ENCODE results near the gene GPBP1L1. TPM values are rescaled to one million over a fixed set of nuclear protein-coding genes. Genes with fewer than 3 reads are reported as not detected.

Gene GPBP1L1
- total and polyA plus RNA-seq, 9 of the 15 experiments (the other 6 are each of a cell fraction or from before 2014, with no cell fraction given) = 86.0 to 216 (median 138) TPM

DNA sequence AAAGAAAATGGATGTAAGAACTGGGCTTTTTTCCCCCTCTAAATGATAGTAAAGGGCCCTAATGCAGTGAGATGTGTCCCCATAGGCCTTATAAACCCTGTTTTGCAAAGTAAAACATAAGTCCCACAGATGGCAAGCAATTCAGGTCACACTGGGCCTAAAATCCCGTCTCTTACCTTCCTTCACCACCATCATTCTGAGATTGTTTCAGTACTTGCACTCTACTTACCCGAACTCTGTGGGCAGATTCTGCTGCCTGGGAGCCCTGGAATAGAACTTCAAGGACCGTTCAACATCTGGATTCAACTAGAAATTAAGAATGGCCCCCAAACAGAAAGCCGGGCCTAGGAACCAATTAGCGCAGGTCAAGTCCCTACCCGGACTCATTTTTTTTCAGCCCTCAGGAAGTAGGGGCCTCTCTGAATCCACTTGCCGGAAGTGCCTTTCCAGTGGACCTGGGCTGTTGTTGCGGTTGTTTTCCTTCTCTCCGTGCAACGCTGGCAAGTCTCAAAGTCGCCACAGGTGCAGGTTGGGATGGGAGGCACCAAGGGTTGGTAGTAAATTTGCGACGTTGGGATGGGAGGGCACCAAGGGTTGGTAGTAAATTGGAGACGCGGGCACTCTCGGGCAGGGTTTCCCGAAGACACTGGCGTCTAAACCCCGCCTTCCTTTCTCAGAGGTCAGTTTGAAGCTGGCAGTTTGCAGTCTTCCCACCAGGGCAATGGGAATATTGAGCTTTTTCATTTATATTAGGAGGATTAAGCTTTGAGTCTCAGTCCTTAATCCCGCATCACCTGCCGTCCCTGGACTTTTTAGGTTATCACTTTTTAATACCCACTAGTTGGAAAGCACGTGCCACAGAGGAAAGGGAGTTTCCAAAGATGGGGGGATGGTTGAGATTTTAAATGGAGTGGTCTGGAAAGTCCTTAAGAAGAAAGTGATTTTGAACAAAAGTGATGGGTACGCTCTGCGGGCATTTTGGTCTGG lies 1.7 kb upstream of the GPBP1L1 start, which contains the start of gene TMEM69 (continued):
- no peak for TF ChIP-seq ZFPM2 (CRISPR knock-in tag; IDR thresholded peaks at IDR 0.05)
- peak; percentile 63 for TF ChIP-seq HNRNPLL (IDR thresholded peaks at IDR 0.05; ENCODE audit: low read depth, low read length, poor library complexity, severe bottlenecking)
- TF ChIP-seq ELF2 (CRISPR knock-in tag; IDR thresholded peaks at IDR 0.05) = 0 out of 2 replicates have a peak, but pooled peaks have one; percentile 30
- TF ChIP-seq ZNF408 (CRISPR knock-in tag; IDR thresholded peaks at IDR 0.05; ENCODE audit: low read depth) = no peak
- TF ChIP-seq, protein P1, sequence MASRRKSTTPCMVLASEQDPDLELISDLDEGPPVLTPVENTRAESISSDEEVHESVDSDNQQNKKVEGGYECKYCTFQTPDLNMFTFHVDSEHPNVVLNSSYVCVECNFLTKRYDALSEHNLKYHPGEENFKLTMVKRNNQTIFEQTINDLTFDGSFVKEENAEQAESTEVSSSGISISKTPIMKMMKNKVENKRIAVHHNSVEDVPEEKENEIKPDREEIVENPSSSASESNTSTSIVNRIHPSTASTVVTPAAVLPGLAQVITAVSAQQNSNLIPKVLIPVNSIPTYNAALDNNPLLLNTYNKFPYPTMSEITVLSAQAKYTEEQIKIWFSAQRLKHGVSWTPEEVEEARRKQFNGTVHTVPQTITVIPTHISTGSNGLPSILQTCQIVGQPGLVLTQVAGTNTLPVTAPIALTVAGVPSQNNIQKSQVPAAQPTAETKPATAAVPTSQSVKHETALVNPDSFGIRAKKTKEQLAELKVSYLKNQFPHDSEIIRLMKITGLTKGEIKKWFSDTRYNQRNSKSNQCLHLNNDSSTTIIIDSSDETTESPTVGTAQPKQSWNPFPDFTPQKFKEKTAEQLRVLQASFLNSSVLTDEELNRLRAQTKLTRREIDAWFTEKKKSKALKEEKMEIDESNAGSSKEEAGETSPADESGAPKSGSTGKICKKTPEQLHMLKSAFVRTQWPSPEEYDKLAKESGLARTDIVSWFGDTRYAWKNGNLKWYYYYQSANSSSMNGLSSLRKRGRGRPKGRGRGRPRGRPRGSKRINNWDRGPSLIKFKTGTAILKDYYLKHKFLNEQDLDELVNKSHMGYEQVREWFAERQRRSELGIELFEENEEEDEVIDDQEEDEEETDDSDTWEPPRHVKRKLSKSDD (conservative IDR thresholded peaks at IDR 0.05; ENCODE audit: low read length) = peak; percentile 87; the same call in 1 of the 2 replicates
- TF ChIP-seq SRSF9 (IDR thresholded peaks at IDR 0.05; ENCODE audit: borderline replicate concordance, low read depth, low read length) = no peak
- TF ChIP-seq, protein P2, sequence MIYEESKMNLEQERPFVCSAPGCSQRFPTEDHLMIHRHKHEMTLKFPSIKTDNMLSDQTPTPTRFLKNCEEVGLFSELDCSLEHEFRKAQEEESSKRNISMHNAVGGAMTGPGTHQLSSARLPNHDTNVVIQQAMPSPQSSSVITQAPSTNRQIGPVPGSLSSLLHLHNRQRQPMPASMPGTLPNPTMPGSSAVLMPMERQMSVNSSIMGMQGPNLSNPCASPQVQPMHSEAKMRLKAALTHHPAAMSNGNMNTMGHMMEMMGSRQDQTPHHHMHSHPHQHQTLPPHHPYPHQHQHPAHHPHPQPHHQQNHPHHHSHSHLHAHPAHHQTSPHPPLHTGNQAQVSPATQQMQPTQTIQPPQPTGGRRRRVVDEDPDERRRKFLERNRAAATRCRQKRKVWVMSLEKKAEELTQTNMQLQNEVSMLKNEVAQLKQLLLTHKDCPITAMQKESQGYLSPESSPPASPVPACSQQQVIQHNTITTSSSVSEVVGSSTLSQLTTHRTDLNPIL (CRISPR knock-in tag; IDR thresholded peaks at IDR 0.05) = no peak; the same call in 1 of the 2 replicates
- TF ChIP-seq MTA1 (IDR thresholded peaks at IDR 0.05; ENCODE audit: borderline replicate concordance) = peak; percentile 9; the same call in 1 of the 2 replicates
- TF ChIP-seq U2AF1 (optimal IDR thresholded peaks at IDR 0.05; ENCODE audit: low read depth, low read length) = no peak
- TF ChIP-seq MED1 (CRISPR knock-in tag; IDR thresholded peaks at IDR 0.05; ENCODE audit: borderline replicate concordance) = no peak
- TF ChIP-seq ZNF561 (CRISPR knock-in tag; conservative IDR thresholded peaks at IDR 0.05) = no peak
- no peak for TF ChIP-seq HLTF (IDR thresholded peaks at IDR 0.05)
- no peak for TF ChIP-seq HMGN3 (IDR thresholded peaks at IDR 0.05; ENCODE audit: borderline replicate concordance, extremely low read depth, insufficient read length, low read depth, low read length)
- peak; percentile 68; the same call in 1 of the 2 replicates for TF ChIP-seq JUN (IDR thresholded peaks at IDR 0.05; ENCODE audit: borderline replicate concordance, low read depth, low read length)
- TF ChIP-seq JUN (CRISPR knock-in tag; IDR thresholded peaks at IDR 0.05; ENCODE audit: borderline replicate concordance) = no peak
- TF ChIP-seq, protein P3, sequence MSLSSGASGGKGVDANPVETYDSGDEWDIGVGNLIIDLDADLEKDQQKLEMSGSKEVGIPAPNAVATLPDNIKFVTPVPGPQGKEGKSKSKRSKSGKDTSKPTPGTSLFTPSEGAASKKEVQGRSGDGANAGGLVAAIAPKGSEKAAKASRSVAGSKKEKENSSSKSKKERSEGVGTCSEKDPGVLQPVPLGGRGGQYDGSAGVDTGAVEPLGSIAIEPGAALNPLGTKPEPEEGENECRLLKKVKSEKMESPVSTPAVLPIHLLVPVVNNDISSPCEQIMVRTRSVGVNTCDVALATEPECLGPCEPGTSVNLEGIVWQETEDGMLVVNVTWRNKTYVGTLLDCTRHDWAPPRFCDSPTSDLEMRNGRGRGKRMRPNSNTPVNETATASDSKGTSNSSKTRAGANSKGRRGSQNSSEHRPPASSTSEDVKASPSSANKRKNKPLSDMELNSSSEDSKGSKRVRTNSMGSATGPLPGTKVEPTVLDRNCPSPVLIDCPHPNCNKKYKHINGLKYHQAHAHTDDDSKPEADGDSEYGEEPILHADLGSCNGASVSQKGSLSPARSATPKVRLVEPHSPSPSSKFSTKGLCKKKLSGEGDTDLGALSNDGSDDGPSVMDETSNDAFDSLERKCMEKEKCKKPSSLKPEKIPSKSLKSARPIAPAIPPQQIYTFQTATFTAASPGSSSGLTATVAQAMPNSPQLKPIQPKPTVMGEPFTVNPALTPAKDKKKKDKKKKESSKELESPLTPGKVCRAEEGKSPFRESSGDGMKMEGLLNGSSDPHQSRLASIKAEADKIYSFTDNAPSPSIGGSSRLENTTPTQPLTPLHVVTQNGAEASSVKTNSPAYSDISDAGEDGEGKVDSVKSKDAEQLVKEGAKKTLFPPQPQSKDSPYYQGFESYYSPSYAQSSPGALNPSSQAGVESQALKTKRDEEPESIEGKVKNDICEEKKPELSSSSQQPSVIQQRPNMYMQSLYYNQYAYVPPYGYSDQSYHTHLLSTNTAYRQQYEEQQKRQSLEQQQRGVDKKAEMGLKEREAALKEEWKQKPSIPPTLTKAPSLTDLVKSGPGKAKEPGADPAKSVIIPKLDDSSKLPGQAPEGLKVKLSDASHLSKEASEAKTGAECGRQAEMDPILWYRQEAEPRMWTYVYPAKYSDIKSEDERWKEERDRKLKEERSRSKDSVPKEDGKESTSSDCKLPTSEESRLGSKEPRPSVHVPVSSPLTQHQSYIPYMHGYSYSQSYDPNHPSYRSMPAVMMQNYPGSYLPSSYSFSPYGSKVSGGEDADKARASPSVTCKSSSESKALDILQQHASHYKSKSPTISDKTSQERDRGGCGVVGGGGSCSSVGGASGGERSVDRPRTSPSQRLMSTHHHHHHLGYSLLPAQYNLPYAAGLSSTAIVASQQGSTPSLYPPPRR (CRISPR knock-in tag; IDR thresholded peaks at IDR 0.05; ENCODE audit: borderline replicate concordance) = no peak

Measured in K562 (cell line).